Duodenal mucosa (tissue), 2 donors: ENCODE measurements around the gene TOP2A.

Experiments used
- H3K27ac ChIP-seq: one replicate; pipeline ENCODE4 v1.7.0; 2013; ENCODE audit warnings: low read depth, low read length
- H3K27me3 ChIP-seq, 2 donors: one replicate each; pipeline ENCODE4 v1.7.0; 2013; ENCODE audit warnings: low read length in 2 of 2, control low read depth in 1 of 2; ENCODE audit not compliant: insufficient read depth in 2 of 2, control insufficient read depth in 1 of 2
- H3K36me3 ChIP-seq, 2 donors: one replicate each; pipeline ENCODE4 v1.7.0; 2013; ENCODE audit warnings: low read length in 2 of 2, control low read depth in 1 of 2; ENCODE audit not compliant: insufficient read depth in 2 of 2, control insufficient read depth in 1 of 2
- H3K4me1 ChIP-seq, 2 donors: one replicate each; pipeline ENCODE4 v1.7.0; 2013; ENCODE audit warnings: low read length in 2 of 2, control low read depth in 1 of 2; ENCODE audit not compliant: insufficient read depth in 2 of 2, control insufficient read depth in 1 of 2
- H3K4me3 ChIP-seq, 2 donors: one replicate each; pipeline ENCODE4 v1.7.0; 2013; ENCODE audit warnings: low read length in 2 of 2, low read depth in 1 of 2
- H3K9ac ChIP-seq, 2 donors: one replicate each; pipeline ENCODE4 v1.7.0; 2013; ENCODE audit warnings: low read length in 2 of 2, low read depth in 1 of 2
- H3K9me3 ChIP-seq, 2 donors: one replicate each; pipeline ENCODE4 v1.7.0; 2013; ENCODE audit warnings: low read length in 2 of 2, control low read depth in 1 of 2; ENCODE audit not compliant: control insufficient read depth in 1 of 2

The TOP2A gene

GRCh38 chr17:40452921-40453378, 35.3 kb upstream of the TOP2A start:
- no peaks in the 10 kb centered on the region for H3K27me3 ChIP-seq
- H3K9me3 ChIP-seq = no peaks in the 10 kb centered on the region
- peaks cover 51 to 55% of the 10 kb centered on the region in 2 donors for H3K4me1 ChIP-seq
- H3K4me3 ChIP-seq = no peak overlapping the region
- peaks cover 17 to 30% of the 10 kb centered on the region in 2 donors for H3K36me3 ChIP-seq
- peak overlapping the region; percentile 23 for H3K27ac ChIP-seq
- no peak overlapping the region for H3K9ac ChIP-seq

GRCh38 chr17:40452216-40452787, 34.6 kb upstream of the TOP2A start:
- no peak overlapping the region for H3K9ac ChIP-seq

GRCh38 chr17:40451420-40451819, 33.7 kb upstream of the TOP2A start:
- H3K36me3 ChIP-seq = peaks cover 17 to 20% of the 10 kb centered on the region in 2 donors
- no peak overlapping the region for H3K9ac ChIP-seq
- peaks cover 60 to 61% of the 10 kb centered on the region in 2 donors for H3K4me1 ChIP-seq
- H3K27me3 ChIP-seq = no peaks in the 10 kb centered on the region
- H3K9me3 ChIP-seq = no peaks in the 10 kb centered on the region
- no peak overlapping the region for H3K27ac ChIP-seq
- H3K4me3 ChIP-seq = no peak overlapping the region

More at GRCh38 chr17:40452216-40452787, 34.6 kb upstream of the TOP2A start:
- peaks cover 53 to 55% of the 10 kb centered on the region in 2 donors for H3K4me1 ChIP-seq
- no peaks in the 10 kb centered on the region for H3K9me3 ChIP-seq
- H3K27ac ChIP-seq = peak overlapping the region; percentile 23
- no peaks in the 10 kb centered on the region for H3K27me3 ChIP-seq
- H3K4me3 ChIP-seq = no peak overlapping the region
- peaks cover 17 to 29% of the 10 kb centered on the region in 2 donors for H3K36me3 ChIP-seq

- peaks cover 17% of the 10 kb centered on the region in 2 donors for H3K36me3 ChIP-seq
- peaks cover 68 to 69% of the 10 kb centered on the region in 2 donors for H3K4me1 ChIP-seq
- H3K9me3 ChIP-seq = no peaks in the 10 kb centered on the region
- H3K27me3 ChIP-seq = peaks cover 0 to 2% of the 10 kb centered on the region in 2 donors
- no peak overlapping the region for H3K27ac ChIP-seq
- no peak overlapping the region for H3K9ac ChIP-seq
- no peak overlapping the region for H3K4me3 ChIP-seq
These were observed 32.5 kb upstream of the TOP2A start for GRCh38 chr17:40450175-40450574.

DNA sequence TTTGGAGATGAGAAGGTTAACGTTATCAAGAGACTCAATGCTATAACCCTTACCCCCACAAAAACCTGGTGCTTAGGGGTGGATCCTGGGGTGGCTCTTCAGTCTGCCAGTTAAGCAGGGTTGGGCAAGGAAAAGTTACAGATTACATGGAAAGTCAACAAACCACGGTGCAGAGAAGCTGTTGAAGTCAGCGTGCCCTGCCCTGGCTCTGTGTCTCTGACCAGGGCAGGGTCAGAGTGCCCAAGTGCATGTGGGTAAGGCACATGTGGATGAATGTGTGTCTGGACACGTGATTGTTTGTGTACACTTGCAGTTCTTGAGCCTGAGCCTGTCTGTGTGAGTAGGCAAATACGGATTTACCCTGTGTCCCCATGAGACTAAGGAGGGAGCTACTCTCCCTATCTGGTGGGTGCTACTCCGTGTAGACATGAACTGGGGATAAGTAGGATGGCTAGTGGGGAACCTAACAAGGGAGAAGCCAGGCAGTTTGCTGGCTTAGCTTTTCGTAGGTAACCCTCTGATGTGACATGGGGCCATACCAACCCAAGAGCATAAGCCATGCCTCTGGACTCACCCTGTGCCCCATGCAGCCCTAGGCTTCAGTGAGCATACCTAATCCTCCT, 31.1 kb upstream of the TOP2A start:
- H3K4me1 ChIP-seq = peaks cover 78 to 79% of the 10 kb centered on the region in 2 donors
- H3K27ac ChIP-seq = peak overlapping the region; percentile 65
- peak overlapping the region; percentile 5 to 42 for H3K9ac ChIP-seq

GRCh38 chr17:40448213-40448638, 30.5 kb upstream of the TOP2A start:
- peak overlapping the region in 1 of 2 donors; percentile 25 for H3K9ac ChIP-seq
- peak overlapping the region; percentile 33 to 37 for H3K4me3 ChIP-seq
- peaks cover 4 to 6% of the 10 kb centered on the region in 2 donors for H3K36me3 ChIP-seq
- peak overlapping the region; percentile 51 for H3K27ac ChIP-seq
- H3K27me3 ChIP-seq = peaks cover 0 to 2% of the 10 kb centered on the region in 2 donors
- H3K9me3 ChIP-seq = no peaks in the 10 kb centered on the region
- peaks cover 76 to 77% of the 10 kb centered on the region in 2 donors for H3K4me1 ChIP-seq

More for the DNA sequence above, 31.1 kb upstream of the TOP2A start:
- Histone ChIP-seq H3K36me3 (peaks cover 6 to 7% of the 10 kb centered on the region in 2 donors), H3K4me3 (peak overlapping the region; percentile 33 to 37), H3K27me3 (peaks cover 0 to 2% of the 10 kb centered on the region in 2 donors), H3K9me3 (no peaks in the 10 kb centered on the region)

GRCh38 chr17:40447806-40448205, 30.1 kb upstream of the TOP2A start:
- peaks cover 73 to 76% of the 10 kb centered on the region in 2 donors for H3K4me1 ChIP-seq
- peak overlapping the region in 1 of 2 donors; percentile 25 for H3K9ac ChIP-seq
- peaks cover 0 to 2% of the 10 kb centered on the region in 2 donors for H3K36me3 ChIP-seq
- H3K9me3 ChIP-seq = no peaks in the 10 kb centered on the region
- peak overlapping the region; percentile 51 for H3K27ac ChIP-seq
- H3K27me3 ChIP-seq = peaks cover 0 to 2% of the 10 kb centered on the region in 2 donors
- H3K4me3 ChIP-seq = peak overlapping the region; percentile 28 to 33

DNA sequence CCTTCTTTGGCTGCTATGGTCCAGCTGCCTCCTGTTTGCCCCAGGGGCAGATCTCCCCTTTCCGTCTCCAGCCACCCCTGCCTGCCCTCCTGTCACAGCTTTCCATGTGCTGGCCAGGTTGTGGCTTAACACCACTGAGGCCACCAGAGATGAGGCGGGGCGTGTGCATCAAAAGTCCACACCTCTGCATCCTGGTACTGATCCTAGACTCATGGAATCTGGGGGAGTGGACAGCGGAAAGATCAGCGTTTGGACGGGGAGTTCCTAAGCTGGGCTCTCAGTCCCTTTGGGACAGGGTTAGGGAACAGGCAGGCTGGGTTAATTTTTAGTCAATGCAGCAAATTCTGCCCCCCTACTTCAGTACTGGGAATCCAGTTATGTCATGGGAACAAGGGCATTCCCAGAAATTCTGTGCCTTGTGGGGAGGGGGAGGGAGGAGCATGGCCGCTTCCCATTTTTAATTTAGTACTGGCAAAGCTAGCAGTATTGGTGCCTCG, 29.5 kb upstream of the TOP2A start:
- no peak overlapping the region for H3K9ac ChIP-seq
- peak overlapping the region in 1 of 2 donors; percentile 4 for H3K4me3 ChIP-seq
- peaks cover 0 to 2% of the 10 kb centered on the region in 2 donors for H3K27me3 ChIP-seq
- no peaks in the 10 kb centered on the region for H3K36me3 ChIP-seq
- peak overlapping the region; percentile 66 for H3K27ac ChIP-seq
- H3K9me3 ChIP-seq = no peaks in the 10 kb centered on the region
- H3K4me1 ChIP-seq = peaks cover 66 to 76% of the 10 kb centered on the region in 2 donors

DNA sequence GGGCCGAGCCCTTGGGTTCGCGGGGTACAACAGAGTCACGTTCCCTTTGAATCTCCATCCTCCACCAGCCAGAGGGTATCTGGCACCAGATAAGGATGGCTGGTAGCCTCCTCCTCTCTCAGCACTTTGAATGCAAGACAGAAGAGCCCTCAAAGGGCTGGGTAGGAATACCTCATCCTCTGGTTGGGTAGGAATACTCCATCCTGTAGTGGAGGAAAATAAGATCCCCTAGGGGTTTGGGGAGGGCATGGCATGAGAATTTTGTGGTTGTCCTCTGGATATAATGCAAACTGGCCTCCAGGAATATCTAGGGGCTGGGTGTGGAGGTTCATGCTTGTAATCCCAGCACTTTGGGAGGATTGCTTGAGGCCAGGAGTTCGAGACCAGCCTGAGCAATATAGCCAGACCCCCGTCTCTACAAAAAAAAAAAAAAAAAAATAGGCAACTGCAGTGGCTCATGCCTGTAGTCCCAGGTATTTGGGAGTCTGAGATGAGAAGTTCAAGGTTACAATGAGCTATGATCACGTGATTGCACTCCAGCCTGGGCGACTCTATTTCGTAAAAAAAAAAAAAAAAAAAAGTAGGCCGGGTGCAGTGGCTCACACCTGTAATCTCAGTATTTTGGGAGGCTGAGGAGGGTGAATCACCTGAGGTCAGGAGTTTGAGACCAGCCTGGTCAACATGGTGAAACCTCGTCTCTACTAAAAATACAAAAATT, 28.2 kb upstream of the TOP2A start:
- Histone ChIP-seq H3K27ac (peak overlapping the region; percentile 53), H3K9ac (peak overlapping the region; percentile 51 to 67), H3K27me3 (peaks cover 0 to 2% of the 10 kb centered on the region in 2 donors), H3K4me1 (peaks cover 56 to 69% of the 10 kb centered on the region in 2 donors), H3K36me3 (no peaks in the 10 kb centered on the region), H3K9me3 (no peaks in the 10 kb centered on the region), H3K4me3 (peak overlapping the region; percentile 70 to 83)
